Measurements from ENCODE around the gene ABCB4. TPM values are rescaled to one million over a fixed set of nuclear protein-coding genes. Genes with fewer than 3 reads are reported as not detected.

ABCB4 gene
- total RNA-seq, 1 experiment from 2014 or later: not detected

- H3K9me3 Mint-ChIP-seq (ENCODE audit: low read depth, unreplicated experiment): no peaks in the 10 kb centered on the region
- DNase-seq: no peak
- CTCF ChIA-PET: no interaction called here
- no peaks in the 10 kb centered on the region for H3K27me3 Mint-ChIP-seq (ENCODE audit: unreplicated experiment)
- no peaks in the 10 kb centered on the region for H3K4me1 Mint-ChIP-seq (ENCODE audit: low read depth, unreplicated experiment)
- intact Hi-C loops (cut with micrococcal nuclease; ENCODE audit: unreplicated experiment): loop anchor here (5.0 kb wide), 1 partner anchor 55 kb away; no protein-coding TSS in a partner anchor
- H3K27ac Mint-ChIP-seq (ENCODE audit: unreplicated experiment): no peak overlapping the region
- no peaks in the 10 kb centered on the region for H3K36me3 Mint-ChIP-seq (ENCODE audit: insufficient read depth, unreplicated experiment)
- H3K4me3 Mint-ChIP-seq (ENCODE audit: low read depth, unreplicated experiment): no peak overlapping the region
- no TSS peak for BruUV-seq (replicated peaks)
- no peak for TF ChIP-seq CTCF (IDR thresholded peaks at IDR 0.05; ENCODE audit: unreplicated experiment)
These were observed 32.0 kb upstream of the ABCB4 start for GRCh38 chr7:87507446-87507845.

GRCh38 chr7:87506246-87507180 lies 31.0 kb upstream of the ABCB4 start:
- no peaks in the 10 kb centered on the region for H3K4me1 Mint-ChIP-seq (ENCODE audit: low read depth, unreplicated experiment)
- intact Hi-C loops (cut with micrococcal nuclease; ENCODE audit: unreplicated experiment): loop anchor here (1.0 to 5.0 kb wide), 4 partner anchors 56 to 605 kb away; no protein-coding TSS in a partner anchor
- no peaks in the 10 kb centered on the region for H3K36me3 Mint-ChIP-seq (ENCODE audit: insufficient read depth, unreplicated experiment)
- H3K27me3 Mint-ChIP-seq (ENCODE audit: unreplicated experiment): no peaks in the 10 kb centered on the region
- CTCF ChIA-PET: interaction anchor here (0.9 to 1.2 kb wide), 4 partner anchors 13 to 122 kb away, joined by 3 to 4 read pairs (median 4); partner anchors contain the start of gene RUNDC3B
- TF ChIP-seq CTCF (IDR thresholded peaks at IDR 0.05; ENCODE audit: unreplicated experiment): peak; percentile 19
- no peaks in the 10 kb centered on the region for H3K9me3 Mint-ChIP-seq (ENCODE audit: low read depth, unreplicated experiment)
- BruUV-seq (replicated peaks): no TSS peak
- H3K27ac Mint-ChIP-seq (ENCODE audit: unreplicated experiment): no peak overlapping the region
- no peak overlapping the region for H3K4me3 Mint-ChIP-seq (ENCODE audit: low read depth, unreplicated experiment)
- DNase-seq: no peak

- Mint-ChIP-seq H3K27me3 (ENCODE audit: unreplicated experiment) (peaks cover 2% of the 10 kb centered on the region), H3K4me3 (ENCODE audit: low read depth, unreplicated experiment) (no peak overlapping the region), H3K9me3 (ENCODE audit: low read depth, unreplicated experiment) (no peaks in the 10 kb centered on the region), H3K4me1 (ENCODE audit: low read depth, unreplicated experiment) (no peaks in the 10 kb centered on the region), H3K27ac (ENCODE audit: unreplicated experiment) (no peak overlapping the region), H3K36me3 (ENCODE audit: insufficient read depth, unreplicated experiment) (no peaks in the 10 kb centered on the region)
- BruUV-seq (replicated peaks): no TSS peak
- CTCF ChIA-PET: interaction anchor here (0.9 to 1.2 kb wide), 4 partner anchors 12 to 122 kb away, joined by 3 to 4 read pairs (median 4); partner anchors contain the start of gene RUNDC3B
- intact Hi-C loops (cut with micrococcal nuclease; ENCODE audit: unreplicated experiment): loop anchor here (1.0 to 5.0 kb wide), 4 partner anchors 57 to 606 kb away; no protein-coding TSS in a partner anchor
- DNase-seq: no peak
- TF ChIP-seq CTCF (IDR thresholded peaks at IDR 0.05; ENCODE audit: unreplicated experiment): no peak
These were observed 30.2 kb upstream of the ABCB4 start for GRCh38 chr7:87505557-87506245.

- H3K4me1 Mint-ChIP-seq (ENCODE audit: low read depth, unreplicated experiment): no peaks in the 10 kb centered on the region
- no peaks in the 10 kb centered on the region for H3K9me3 Mint-ChIP-seq (ENCODE audit: low read depth, unreplicated experiment)
- BruUV-seq (replicated peaks): no TSS peak
- CTCF ChIA-PET: no interaction called here
- no peak for DNase-seq
- intact Hi-C loops (cut with micrococcal nuclease; ENCODE audit: unreplicated experiment): loop anchor here (5.0 kb wide), 1 partner anchor 57 kb away; no protein-coding TSS in a partner anchor
- no peak overlapping the region for H3K27ac Mint-ChIP-seq (ENCODE audit: unreplicated experiment)
- TF ChIP-seq CTCF (IDR thresholded peaks at IDR 0.05; ENCODE audit: unreplicated experiment): no peak
- H3K36me3 Mint-ChIP-seq (ENCODE audit: insufficient read depth, unreplicated experiment): no peaks in the 10 kb centered on the region
- H3K4me3 Mint-ChIP-seq (ENCODE audit: low read depth, unreplicated experiment): no peak overlapping the region
- H3K27me3 Mint-ChIP-seq (ENCODE audit: unreplicated experiment): peaks cover 8% of the 10 kb centered on the region
These were observed 29.6 kb upstream of the ABCB4 start for GRCh38 chr7:87505122-87505521.

Data from Calu3 (cell line).